HG02610 (cell line): ENCODE results near the gene PGRMC2.

Source experiments
- ATAC-seq: cut with Tn5 transposase; IDR thresholded peaks from one replicate; pipeline ENCODE4 v1.9.1; 2021; ENCODE audit warnings: mild to moderate bottlenecking, moderate library complexity; ENCODE audit not compliant: unreplicated experiment

PGRMC2 gene

DNA sequence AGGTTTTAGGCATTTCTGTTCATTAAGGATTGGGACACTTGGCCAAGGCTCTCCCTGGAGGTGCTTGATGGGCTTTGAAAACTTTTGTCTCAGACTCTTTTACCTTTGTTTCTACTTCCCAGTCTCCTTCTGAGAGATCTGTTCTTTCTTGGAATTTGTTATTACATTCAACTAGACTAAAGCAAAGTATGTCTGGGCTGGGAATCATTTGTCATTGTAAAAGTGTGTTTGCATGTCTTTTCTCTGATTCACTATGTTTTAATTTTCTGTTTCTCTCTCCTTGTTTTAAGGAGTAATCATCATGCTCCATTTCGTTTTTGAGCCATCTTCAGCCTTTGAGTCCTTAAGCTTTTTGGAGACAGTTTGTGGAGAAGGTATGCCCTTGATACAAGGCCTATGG lies 12.2 kb upstream of the PGRMC2 start:
- ATAC-seq, result no peak

DNA sequence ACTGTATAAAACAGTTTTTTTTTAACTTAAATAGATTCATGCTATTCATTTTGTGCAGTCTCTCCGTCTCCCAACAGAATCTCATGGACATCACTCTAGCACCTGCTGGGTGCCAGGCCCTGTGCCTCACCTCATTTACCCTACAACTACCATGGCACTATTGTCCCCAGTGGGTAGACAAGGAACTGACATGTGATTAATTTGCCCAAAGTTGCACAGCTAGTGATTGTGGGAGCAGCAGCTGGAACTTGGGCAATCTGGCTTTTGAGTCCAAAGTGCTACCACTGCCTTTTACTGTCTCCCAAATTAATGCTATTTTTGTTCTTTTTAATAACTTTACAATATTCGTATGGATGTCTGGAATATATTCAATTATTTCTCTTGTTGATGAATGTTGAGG lies 11.2 kb upstream of the PGRMC2 start:
- no peak for ATAC-seq

DNA sequence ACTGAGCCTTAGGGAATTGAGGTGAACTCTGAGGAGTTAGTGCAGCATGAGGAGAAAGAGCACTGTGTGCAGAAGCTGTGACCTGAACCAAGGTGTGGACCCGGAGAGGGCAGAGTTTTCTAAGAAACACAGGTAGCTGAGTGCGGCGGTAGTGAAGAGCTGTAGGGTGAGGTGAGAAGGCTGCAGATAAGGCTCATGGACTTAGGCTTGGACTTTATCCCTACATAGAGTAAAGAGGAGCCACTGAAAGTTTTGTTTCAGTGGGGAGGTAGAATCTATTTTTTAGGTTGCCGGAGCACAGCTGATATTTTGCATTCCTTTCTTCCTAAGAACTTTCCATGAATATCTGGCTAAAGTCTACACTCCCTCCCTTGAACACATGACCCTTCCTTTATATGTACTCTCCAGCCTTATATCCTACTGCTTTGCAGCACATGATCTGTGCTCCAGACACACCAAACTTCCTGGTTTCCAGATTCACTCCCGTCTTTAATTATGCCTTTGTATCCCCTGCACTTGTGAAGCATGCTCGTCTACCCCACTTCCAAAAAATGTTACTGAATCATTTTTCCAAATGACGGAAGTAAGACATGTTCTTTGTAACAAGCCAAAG lies 10.6 kb upstream of the PGRMC2 start:
- ATAC-seq, result no peak

DNA sequence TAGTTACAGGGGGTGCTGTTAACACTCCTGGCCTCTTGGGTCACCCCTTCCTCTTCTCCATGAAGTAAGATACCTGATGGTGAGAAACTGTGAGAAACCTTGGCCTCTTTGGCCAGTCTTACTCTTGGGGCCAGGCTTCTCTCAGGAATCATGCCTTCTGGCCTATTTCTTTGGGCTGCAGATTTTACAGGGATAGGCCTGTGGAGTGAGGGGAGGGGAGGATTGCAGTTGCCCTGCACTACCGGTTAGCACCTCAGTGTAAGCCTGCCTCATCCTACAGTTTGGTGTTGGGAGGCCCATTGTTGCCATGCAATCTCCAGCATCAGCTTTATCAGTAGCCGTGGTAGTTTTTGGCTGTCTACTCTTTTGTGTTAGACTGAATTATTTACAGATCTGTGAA lies 7.6 kb upstream of the PGRMC2 start:
- ATAC-seq, result no peak

DNA sequence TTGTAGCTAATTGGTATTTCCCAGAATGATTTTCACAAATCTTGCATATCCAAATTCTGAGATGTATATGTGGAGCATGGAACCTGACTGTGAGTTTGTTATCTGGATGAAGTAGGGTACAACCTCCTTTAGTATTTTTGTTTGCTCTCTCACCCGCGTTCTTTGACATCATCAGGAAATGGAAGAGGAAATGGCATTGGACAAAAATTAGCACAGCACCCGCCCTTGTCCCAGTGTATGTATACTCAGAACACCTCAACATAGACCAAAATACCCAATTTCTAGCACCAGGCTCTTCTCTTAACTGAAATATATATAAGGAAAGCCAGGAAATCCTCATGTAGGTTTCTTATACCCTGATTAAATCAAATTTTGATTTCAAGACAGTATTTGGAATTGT lies 6.9 kb upstream of the PGRMC2 start:
- no peak for ATAC-seq

DNA sequence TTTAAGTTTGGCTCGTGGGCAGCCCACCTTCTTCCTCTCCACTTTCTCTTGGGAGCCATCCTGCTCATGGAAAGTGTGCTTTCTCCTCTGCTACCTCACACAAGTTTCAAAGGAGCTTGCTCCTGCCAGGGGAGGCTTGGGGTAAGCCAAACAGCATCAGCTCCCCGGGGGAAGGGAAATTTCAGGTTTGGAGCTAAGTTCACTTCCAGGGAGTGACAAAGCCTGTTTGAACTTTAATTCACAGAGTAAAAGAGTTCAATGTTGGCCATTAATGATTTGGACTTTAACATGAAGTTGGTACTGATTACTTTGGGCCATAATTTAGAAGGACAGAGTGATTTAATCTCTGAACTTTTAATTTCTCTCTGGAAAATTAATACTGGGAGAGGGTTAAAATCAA lies 4.7 kb upstream of the PGRMC2 start:
- no peak for ATAC-seq

DNA sequence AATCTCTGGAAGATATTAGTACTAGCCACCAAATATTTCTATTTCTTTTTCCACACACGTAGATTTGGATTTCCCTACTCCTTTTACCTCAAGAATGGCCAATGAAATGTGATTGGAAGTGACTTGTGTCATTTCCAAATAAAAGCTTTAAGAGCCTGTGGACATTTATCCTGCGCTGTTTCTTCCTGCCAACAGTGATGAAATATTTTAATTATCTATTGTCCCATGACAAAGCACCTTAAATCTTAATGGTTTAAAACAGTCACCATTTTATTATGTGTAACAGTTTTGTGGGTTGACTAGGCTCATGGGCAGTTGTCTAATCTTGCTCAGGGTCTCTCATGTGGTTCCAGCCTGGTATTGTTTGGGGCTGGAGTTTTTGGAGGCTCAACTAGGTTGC lies 3.5 kb upstream of the PGRMC2 start:
- no peak for ATAC-seq

DNA sequence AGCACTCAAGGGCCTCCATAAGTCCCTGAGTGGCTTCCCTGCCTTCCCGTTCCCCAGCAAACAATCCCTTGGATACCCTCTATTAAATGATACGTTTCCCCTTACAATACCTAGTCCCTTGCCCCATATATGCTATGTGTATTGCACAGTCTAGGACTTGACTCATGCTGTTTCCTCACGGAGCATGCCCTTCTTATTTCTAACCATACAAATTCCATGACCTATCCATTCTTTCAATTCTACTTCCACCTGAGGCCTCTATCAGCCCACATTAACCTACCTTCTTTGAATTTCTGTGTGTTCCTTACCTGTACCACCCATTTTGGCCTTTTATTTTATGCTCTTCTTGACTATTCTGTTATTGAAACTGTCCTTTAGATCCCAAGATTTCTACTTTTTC lies 2.9 kb upstream of the PGRMC2 start:
- ATAC-seq, result no peak

DNA sequence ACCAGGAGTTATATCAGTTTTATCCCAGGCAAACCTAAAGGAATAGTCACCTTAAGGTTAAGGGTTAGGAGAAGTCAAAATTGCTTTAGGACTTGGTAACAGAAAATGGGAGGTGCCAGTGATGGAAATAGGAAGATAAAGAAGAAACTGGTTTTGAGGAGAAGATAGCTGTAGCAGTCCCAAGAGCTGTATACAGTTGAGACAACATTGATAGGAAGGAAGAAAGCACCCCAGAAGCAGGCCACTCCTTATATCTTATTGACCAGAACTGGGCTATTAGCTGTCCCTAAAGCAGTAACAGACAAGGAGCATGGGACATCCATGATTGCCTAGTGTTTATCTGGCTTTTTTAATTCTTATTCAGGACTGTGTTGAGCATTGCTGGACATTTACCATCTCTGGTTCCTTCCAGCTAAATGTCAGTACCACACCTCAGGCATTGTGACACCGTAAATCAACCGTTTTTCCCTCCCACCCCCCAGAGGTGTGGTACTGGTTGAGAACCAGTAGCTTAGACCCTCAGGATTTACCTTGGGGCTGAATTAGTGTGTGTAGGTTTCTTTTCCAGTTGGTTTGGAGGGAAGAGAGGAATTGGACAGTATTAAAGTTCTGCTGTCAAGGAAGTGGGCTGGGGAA lies 2.0 kb upstream of the PGRMC2 start:
- no peak for ATAC-seq

DNA sequence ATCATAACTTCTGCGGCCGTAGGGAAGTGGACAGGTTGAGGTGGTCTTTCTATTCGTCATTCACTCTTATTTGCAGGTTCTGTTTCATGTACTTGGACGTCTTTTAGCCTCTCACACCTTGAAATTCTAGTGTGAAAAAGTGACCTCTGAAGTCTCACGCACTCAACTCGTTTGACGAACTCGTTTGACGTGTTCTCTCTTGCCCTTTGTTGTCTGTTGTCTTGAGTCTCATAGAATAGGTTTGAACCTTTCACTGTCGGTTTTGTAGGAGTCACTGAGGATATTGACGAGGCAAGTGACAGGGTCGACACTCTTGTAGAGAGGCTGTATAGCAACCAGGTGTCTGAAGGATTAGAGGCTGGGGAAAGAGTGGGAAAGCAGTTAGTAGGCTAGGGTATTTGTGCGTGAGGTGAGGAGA lies 1.1 kb upstream of the PGRMC2 start:
- no peak for ATAC-seq

DNA sequence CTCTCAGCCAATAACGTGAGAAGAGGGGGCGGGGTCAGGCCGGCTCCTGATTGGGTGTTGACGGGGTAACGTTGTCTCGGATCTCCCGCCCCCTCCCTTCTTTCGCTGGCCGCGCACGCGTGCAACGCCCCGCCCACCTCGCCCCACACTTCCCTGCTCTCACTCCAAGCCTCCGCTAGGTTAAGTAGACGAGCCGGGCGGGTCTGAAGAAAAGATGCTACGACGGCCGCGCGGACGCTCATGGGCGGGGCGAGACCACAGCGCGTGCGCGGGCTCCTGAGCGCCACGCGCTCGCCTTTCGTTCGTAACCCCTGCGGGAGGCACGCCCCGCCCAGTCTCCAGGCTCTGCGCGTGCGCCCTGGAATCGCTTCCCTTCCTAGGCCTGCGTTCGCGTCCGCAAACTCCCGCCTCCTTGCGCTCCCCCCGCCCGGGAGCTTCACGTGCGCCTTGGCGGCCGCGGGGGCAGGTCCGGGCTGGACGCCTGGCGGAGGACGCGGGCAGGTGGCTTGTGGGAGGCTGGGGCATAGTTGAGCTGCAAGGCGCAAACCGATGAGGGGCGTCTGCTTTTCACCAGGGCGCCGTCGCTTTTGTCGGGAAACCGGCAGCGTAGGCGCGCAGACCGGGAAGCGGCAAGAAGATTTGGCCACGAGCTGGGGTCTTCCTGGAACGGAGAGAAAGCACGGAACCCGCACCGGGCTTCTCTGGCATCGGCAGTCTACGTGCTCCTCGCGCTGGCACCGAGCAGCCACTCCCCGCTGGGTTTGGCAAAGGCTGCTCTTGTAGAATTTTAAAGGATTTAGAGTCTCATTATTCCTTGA lies 467 bp upstream of the PGRMC2 start:
- peak; percentile 82 for ATAC-seq

DNA sequence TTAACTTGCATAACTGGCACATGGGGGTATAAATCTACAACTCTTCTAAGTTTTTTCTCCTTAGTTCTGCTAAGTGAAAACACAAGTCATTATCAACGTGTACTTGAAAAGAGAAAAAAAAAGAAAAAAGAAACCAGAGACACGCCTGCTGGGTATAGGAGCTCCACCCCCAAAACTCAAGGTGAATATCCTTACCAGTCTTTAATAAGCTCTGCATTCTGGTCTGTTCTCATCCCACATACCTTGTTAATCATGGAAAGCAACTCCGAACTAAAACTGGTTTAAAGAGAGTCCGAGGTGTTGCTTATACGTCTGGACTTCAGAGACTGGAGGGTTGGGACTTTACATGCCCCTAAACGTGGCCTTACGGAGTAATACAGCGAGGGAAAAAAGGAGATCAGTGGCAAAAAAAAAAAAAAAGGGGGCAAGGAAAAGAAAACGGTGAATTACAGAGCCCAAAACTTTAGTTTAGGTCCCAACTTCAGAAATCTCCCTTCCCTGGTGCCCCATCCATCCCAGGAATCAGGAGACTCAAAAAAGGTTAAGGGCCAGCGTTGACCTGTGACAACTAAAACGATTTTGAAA lies 1.0 kb downstream of the PGRMC2 start:
- peak; percentile 19 for ATAC-seq

DNA sequence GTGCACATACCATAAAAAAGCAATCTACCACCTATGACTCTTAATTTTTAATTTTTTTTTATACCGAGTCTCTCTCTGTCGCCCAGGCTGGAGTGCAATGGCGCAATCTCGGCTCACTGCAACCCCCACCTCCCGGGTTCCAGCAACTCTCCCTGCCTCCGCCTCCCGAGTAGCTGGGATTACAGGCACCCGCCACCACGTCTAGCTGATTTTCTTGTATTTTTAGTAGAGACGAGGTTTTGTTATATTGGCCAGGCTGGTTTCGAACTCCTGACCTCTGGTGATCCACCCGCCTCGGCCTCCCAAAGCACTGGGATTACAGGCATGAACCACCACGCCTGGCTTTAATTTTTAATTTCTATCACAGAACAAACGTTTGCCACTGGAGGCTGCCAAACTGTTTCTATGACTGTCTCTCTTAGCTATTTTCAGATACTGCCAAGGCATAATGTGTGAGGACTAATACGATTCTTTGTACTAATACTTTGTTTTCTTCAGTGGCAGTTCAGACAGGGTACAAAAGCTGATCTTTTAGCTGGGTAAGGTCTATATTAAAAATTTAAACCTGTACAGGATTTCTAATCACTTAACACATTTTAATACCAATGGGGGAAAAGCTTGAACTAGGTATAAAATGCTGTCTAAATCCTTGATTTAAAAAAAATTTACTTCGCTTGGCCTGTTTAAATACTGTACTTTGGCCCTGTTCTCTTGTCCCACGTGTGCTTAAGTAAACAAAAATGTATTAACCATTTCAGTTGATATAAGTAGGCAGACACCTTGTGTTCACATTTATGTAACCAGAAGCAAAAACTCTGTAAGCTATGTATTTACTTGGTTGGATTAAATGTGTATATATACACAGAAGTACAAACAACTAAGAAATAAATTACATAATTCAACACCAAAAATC lies 2.3 kb downstream of the PGRMC2 start:
- ATAC-seq, result no peak

DNA sequence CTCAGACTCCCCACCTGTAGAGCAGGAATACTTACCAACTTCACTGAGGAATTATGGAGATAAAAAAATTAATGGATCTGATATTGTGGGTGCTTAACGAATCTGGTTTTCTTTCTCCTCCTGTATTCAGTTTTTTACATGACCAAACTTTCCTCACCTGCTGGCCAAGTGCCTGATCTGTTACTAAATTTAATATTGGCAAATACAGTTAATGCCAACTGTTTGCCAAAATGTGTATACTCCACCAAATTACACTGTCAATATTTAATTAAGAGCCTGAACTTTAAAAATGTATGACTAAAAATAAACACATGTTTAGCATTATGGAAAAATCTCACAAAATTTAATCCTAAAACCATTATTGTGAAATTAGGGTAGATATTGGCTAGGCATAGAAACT lies 3.3 kb downstream of the PGRMC2 start:
- ATAC-seq, result no peak

DNA sequence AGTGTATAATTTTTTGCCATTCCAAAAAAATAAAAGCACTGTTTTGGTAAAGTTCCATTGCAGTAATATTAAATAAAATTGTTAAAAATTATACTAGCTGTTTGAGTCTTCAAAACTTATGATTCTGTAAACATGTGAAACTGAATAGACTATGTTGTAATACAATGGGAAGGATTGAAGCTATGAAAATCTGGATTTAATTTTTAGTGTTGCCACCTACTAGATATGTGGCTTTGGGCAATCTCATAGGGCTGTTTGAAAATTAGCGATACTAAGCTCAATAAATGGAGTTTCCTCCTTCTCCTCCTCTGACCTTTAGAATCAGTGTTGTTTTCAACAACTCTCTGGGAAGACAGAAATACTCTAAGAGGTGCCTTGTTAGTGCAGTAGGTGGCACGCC lies 4.5 kb downstream of the PGRMC2 start:
- ATAC-seq, result no peak

DNA sequence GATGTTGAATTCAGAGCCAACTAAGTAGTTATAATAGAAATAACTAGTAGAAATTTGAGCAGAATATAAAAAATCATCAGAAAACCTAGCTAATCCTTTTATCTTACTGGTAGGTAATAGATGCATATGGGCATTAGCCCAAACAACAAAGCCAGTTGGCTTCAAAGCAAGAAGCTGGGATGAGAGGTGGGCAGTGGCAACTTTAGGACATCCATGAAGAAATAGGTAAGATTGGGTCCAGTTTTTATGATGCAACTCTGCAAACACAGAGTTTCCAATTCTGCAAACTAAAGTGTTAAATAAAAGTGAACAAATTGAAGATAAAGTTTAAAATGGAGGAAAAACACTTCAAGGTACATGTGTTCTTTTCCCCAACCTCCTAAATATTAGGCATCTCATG lies 5.1 kb downstream of the PGRMC2 start:
- ATAC-seq, result no peak

DNA sequence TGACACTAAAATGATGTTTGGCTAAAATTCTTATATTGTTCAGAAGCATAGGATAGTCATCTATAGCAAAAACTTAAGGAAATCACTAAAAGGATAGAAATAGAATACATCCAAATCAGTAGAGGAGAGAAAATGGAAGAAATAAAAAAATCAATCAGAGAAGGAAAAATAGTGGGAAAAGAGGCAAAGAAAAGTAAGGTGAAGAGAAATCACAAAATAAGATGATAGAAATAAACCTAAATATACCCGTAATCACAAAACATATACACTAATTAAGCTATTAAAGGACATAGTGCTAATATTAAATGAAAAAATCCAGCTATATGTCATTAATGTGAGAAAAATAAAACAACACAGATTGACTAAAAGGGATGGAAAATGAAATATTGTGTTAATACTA lies 6.3 kb downstream of the PGRMC2 start:
- no peak for ATAC-seq

DNA sequence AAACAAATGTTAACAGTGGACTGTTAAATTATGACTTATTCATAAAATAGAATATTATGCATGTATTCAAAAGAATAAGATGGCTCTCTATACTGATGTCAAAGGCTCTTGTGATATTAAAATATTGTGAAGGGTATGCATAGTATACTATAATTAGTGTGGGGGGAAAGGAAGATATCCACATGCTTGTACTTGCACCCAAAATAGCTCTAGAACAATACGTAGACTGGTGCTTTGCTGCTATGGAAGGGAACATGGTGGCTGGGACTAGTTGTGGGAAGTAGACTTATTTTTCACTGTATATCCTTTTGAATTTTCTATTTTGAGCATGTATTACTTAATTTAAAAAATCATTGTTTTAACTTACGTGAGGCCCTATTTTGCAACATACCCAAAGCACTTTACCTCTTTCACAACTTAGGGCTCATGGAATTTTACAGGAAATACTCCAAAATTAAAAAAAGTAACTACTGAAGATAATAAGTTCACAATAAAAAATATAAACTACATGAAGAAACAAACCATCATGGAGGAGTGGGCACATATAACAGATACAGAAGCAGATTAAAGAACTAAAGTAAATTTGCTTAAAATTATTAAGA lies 7.9 kb downstream of the PGRMC2 start:
- ATAC-seq, result no peak

DNA sequence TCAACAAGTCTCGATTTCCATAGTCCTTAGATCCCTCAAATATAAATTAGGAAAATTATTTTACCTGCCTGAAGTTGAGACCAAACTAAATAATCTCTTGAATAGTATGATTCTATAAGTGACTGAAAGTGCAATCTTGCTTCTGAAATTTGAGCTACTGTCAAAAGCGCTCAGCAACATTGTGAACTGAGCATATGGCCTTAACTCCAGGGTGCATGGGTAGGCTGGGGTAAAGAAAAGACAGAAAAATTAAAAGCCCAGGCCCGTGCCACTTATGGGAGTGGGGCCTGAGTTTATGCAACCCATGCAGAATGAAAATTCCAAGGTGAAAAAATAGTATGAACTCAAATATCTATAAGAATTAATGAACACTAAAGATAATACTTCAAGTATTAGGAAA lies 9.8 kb downstream of the PGRMC2 start:
- ATAC-seq, result no peak

DNA sequence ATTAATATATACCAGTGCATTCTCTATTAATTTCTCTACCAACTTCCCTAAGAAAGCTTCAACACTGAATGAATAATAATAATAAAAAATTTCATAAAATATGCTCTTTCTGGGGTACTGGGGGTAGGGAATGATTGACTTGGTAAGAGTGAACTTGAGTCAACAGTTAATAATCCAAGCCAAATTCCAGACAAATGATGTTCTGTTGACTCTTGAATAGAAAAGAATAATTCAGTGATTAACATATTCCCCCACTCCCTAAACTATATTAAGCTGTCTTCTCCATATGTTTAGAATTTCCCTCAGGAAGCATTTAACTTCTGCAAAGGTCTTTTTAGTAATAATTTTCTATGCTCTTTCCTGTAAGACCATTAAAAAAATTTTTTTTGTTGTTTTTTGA lies 12.3 kb downstream of the PGRMC2 start:
- no peak for ATAC-seq

DNA sequence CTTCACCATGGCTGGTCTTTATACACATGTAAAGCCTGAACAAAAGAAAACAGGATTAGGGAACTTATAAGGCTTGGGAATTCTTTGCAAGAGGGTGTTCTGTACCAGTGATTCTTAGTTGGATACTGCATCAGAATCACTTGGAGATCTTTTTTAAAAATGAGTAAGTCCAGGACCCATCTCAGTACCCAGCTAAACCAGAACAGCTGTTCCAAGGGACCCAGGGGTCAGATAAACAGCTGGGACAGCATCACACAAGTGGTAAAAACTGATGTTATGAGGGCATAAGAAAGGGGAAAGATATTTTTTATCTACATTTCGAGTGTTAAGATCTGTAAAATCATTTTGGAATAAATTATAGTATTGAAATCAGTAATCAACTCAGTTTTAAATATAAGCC lies 16.1 kb downstream of the PGRMC2 start:
- no peak for ATAC-seq
